HG02763 (cell line): ENCODE measurements around the gene GAMT.

Experiments used
- ATAC-seq: cut with Tn5 transposase; IDR thresholded peaks from one replicate; pipeline ENCODE4 v1.9.1; 2021; ENCODE audit warnings: mild to moderate bottlenecking, moderate library complexity; ENCODE audit not compliant: unreplicated experiment

The GAMT gene

GRCh38 chr19:1402411-1403070 lies 1.2 kb upstream of the GAMT start:
- no peak for ATAC-seq

DNA sequence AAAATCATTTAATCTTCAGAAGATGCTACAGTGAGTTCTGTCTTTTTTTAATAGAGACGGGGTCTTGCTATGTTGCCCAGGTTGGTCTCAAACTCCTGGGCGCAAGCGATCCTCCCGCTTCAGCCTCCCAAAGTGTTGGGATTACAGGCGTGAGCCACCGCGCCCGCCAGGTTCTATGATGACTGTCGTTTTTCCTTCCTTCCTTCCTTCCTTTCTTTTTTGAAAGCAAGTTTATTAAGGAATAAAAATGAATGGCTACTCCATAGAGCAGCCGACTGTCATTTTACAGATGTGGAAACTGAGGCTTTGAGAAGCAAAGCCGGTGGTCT lies 511 bp upstream of the GAMT start:
- no peak for ATAC-seq

DNA sequence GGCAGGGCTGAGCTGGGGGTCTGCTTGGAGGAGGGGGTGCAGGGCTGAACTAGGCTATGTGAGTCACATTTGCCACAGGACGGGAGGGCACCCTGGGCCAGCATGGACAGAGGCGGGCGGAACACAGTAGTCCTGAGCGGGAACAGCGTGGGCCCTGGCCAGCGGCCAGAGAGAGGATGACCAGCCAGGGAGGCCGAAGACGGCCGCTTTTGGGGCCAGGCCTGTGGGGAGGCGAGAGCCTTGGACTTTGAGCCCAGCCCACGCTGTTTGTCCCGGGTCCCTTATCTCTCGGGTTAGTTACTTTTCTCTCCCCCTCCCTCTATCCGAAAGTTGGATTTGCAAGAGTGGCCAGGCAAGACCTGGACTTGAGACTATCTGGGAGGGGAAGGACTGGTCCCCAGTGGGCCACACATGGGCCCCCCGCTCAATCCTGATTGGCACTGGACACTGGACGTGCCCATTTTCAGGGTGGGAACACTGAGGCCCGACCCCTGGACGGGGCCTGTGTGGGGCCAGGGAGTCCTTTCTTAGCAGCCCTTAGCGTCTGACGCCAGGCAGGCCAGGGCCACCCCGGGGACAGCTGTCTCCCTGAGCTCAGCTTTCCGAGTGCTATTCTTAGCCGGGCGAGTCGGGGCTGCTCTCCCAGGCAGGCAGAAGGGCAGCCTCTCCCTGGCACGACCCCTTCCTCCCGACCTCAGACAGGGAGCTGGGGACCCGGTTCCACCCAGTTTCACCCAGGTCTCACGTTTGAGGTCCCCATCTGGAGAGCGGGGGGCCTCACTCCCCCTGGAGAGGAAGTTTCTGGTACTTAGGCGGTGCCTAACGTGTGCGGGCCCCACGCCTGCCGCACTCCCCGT lies 833 bp downstream of the GAMT start:
- no peak for ATAC-seq

DNA sequence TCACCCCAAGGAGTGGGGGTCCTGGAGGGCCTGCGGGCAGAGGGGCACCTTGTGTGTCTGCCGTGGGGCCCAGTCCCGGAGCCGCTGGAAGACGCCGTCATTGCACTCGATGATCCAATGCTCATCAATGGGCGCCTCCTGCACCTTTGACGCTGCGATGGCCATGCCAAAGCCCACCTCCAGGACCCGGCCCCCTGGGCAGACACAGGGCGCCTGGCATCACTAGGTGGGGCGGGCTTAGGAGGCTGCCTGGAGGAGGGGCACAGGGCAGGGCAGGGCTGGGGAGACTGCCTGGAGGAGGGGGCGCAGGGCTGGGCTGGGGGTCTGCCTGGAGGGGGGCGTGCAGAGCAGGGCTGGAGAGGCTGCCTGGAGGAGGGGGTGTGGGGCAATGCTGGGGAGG lies 1.6 kb downstream of the GAMT start:
- ATAC-seq: no peak

GRCh38 chr19:1399079-1399478 lies 2.3 kb downstream of the GAMT start:
- no peak for ATAC-seq

- no peak for ATAC-seq
Measured at GRCh38 chr19:1397838-1398237, 3.5 kb downstream of the GAMT start.

GRCh38 chr19:1396768-1397679 lies 4.3 kb downstream of the GAMT start:
- ATAC-seq: no peak

GRCh38 chr19:1396019-1396767 lies 5.1 kb downstream of the GAMT start:
- ATAC-seq: no peak

DNA sequence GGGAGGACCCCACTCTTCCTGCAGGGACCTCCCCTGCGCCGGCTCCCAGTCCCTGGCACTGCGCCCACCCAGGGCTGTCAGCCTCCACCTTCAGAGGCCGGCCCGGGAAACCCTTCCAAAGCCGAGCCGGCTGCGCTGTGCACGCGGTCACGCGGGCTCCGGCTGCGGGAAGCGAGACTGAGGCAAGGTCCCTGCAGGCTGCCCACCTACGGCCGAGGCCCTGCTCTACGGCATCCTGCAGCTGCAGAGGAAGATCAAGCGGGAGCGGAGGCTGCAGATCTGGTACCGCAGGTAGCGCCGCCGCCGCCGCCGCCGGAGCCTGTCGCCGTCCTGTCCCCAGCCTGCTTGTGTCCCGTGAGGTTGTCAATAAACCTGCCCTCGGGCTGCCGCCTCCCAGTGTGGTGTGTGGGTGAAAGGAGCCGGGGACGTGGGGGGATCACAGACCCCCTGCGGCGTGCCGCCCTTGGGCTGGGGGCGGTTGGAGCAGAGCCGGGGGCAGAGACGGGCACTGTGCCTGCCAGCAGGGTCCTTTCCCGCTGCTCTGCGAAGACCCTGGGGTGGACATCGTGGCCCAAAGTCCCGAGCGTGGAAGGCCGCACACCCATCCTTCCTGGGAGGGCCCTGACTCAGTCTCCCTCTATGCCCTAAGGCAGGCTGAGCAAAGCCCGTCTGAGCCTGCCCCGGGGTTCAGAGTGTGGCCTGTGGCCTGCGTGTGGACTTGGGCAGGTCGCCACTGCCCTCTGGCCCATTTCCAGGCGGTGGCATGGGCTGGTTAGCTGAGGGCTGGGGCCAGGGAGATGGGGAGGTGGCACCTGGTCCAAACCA lies 5.9 kb downstream of the GAMT start:
- ATAC-seq: no peak

DNA sequence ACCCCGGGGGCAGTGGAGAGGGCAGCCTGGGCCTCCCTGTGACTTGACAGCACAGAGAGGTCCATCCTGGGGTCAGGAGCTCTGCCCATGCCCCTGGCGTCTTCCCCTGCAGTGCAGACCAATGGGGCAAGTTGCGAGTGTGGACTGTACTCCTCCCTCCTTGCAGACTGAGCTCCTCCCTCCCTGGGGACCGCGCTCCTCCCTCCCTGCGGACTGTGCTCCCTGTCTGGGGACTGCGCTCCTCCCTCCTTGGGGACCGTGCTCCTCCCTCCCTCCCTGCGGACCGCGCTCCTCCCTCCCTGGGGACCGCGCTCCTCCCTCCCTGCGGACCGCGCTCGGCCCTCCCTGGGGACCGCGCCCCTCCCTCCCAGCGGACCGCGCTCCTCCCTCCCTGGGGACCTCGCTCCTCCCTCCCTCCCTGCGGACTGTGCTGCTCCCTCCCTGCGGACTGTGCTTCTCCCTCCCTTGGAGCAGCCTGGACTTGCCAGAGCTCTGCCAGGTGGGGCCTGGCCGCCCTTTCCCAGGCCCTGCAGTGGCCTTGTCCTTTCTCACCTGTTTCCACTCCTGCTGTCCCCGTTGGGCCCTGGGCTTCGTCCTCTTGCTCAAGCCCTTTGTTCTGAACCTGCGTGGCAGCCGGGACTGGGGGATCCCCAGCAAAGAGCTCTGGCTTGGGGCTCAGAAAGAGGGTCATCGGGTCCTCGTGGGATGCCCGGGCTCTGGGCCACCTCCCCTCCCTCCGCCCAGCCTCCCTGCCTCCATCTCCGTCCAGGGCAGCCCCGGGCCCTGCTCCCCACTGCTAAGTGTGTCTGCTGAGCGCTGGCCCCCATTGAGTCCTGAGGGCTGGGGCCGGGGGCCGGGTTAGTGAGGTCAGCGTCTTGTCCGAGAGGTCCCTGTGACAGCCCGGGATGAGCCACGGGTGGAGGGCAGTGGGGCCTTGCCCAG lies 6.8 kb downstream of the GAMT start:
- ATAC-seq: no peak

GRCh38 chr19:1393841-1394240 lies 7.5 kb downstream of the GAMT start:
- ATAC-seq: no peak

DNA sequence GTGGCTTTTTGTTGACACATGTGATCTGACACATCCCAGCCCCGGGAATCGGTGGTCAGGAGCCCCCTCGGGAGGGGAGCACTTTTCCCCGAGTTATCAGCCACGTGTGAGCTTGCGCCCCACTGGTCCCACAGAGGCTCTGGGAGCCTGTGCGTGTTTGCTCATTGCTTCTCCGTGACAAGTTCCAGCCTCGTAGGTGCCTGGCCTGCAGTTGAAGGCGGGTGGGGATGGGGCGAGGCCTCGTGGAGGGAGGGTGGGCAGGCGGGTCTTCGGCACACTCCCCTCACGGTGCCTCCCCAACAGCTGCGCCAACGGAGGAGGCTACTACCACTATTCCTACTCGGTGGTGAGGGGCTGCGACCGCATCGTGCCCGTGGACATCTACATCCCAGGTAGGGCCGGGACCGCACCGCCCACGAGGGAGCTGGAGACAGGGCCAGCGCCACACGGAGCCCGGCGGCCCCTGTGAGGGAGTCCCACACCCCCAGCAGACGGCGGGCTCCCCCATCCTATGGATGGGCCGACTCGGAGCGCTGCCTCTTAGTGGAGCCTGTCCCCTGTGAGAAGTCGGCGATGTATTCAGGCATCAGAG lies 8.3 kb downstream of the GAMT start:
- no peak for ATAC-seq

DNA sequence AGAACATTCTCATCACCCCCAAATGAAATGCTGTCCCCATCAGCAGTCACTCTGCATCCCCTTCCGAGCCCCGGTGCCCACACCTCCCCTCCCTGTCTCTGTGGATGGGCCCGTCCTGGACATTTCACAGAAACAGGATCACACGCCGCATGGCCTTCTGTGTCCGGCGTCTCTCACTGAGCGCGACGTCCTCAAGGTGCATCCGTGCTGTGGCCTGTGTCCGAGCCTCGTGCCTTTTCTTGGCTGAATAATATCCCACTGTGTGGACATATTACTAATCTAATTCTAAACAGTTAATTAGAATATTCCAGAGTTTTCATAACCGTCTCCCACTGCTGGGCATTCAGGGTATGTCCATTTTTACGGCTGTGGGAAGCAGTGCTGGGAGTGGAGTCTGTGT lies 8.9 kb downstream of the GAMT start:
- ATAC-seq: no peak

DNA sequence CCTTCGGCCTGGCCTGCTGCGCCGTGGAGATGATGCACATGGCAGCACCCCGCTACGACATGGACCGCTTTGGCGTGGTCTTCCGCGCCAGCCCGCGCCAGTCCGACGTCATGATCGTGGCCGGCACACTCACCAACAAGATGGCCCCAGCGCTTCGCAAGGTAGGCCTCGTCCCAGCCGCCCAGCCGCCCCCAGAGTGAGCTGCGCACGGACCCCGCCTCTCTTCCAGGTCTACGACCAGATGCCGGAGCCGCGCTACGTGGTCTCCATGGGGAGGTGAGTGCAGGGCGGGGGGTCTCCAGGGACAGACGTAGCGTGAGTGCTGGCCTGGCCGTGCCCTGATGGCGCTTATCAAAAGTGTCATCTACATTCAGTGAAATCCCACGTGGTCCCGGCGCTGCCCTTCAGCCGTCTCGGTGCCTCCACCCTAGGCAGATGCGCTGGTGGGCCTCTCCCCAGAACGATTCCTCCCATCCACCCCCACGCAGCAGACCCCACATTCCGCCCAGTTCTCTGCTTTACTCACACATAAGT lies 10.4 kb downstream of the GAMT start:
- ATAC-seq: no peak

DNA sequence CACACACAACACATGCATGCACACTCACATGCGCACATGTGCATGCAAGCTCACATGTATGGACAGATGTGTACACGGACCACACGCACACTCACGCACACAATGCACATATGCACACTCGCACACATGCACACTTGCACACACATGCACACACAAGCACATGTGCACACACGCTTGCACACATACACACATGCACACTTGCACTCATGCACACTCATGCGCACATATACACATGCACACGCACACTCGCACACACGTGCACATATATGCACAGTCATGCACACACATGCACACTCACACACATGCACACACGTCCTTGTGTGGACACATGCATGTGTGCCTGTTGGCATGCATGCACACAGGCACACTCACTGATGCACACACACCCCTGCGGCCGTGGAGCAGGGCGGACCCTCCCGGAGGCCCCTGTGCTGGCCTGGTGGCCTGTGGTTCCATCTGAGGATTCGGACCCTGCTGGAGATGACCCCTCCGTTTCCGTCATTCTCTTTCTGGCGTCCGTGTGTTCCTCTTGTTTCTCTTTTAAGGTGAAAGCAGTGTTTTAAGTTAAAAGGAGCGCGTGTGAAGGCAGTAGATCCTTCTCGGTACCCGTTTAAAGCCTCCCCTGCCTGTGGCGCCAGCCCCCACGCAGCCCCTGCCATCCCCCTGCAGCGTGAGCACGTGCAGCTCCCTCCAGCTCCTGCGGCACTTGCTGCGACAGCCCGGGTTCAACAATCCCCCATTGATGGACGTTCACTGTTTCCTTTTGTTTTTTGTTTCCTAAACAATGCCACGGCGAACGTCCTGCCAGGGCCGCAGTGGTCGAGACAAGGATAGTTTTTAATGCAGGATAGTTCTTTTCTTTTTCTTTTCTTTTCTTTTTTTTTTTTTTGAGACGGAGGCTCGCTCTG lies 12.1 kb downstream of the GAMT start:
- ATAC-seq: no peak

DNA sequence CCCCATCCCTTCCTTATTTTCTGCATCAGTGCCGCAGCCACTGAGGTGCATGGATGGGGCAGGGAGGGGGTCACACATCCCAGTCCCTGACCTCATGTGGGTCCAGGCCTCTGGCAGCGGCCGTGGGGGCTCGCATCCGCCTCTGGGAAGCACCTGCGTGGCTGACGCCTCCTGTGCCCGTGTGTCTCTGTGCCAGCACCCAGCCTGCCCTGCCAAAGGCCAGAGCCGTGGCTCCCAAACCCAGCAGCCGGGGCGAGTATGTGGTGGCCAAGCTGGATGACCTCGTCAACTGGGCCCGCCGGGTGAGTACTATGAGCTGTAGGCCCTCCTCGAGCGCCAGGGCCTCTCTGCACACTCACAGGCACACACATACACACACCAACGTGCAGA lies 12.7 kb downstream of the GAMT start:
- no peak for ATAC-seq
